ENCODE results near the gene SRSF1. TPM values are rescaled to one million over a fixed set of nuclear protein-coding genes. Genes with fewer than 3 reads are reported as not detected.
A peak's percentile ranks its signal among the peaks of the same experiment; 100 is the strongest.

Gene SRSF1
- total and polyA plus RNA-seq, 11 donors, result 48.2 to 129 (median 99.7) TPM

DNA sequence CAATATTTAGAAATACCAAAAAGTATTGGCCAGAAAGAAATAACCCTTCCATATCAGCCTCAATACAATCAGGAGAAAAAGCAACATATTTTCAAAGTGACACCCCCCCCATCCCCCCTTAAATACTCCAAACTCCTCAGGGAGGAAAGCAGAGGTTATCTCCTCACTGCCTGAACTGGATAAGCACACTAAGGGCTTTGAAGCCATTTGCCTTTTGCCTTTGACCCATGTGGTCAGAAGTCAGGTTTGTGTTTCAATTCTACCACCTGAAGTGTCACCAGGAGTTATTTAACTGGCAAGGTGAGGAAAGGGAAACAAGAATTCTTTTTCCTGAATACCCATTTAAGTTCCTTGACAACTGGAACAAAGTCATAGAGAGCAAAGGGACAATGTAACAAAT lies 15.5 kb downstream of the SRSF1 start:
- no peaks in the 10 kb centered on the region for H3K9me3 ChIP-seq
- no peaks in the 10 kb centered on the region for H3K27me3 ChIP-seq
- DNase-seq (no peak), ATAC-seq (no peak)
- H3K4me1 ChIP-seq, result peaks cover 0 to 69% (median 36%) of the 10 kb centered on the region in 12 donors
- peaks cover 0 to 6% (median 2%) of the 10 kb centered on the region in 9 donors for H3K36me3 ChIP-seq
- TF ChIP-seq, protein P1, sequence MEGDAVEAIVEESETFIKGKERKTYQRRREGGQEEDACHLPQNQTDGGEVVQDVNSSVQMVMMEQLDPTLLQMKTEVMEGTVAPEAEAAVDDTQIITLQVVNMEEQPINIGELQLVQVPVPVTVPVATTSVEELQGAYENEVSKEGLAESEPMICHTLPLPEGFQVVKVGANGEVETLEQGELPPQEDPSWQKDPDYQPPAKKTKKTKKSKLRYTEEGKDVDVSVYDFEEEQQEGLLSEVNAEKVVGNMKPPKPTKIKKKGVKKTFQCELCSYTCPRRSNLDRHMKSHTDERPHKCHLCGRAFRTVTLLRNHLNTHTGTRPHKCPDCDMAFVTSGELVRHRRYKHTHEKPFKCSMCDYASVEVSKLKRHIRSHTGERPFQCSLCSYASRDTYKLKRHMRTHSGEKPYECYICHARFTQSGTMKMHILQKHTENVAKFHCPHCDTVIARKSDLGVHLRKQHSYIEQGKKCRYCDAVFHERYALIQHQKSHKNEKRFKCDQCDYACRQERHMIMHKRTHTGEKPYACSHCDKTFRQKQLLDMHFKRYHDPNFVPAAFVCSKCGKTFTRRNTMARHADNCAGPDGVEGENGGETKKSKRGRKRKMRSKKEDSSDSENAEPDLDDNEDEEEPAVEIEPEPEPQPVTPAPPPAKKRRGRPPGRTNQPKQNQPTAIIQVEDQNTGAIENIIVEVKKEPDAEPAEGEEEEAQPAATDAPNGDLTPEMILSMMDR (IDR thresholded peaks at IDR 0.05), result no peak
- TF ChIP-seq POLR2A (IDR thresholded peaks at IDR 0.05), result no peak
- intact Hi-C loops (cut with DNase I), result loop anchor here in 2 of 10 donors (10.0 kb wide), 1 partner anchor 867 kb away; no protein-coding TSS in a partner anchor
- peak overlapping the region in 4 of 12 donors; percentile 3 to 98 (median 16) for H3K27ac ChIP-seq
- no peak overlapping the region for H3K4me3 ChIP-seq

GRCh38 chr17:57990037-57990436 lies 17.0 kb downstream of the SRSF1 start:
- no peak overlapping the region for H3K4me3 ChIP-seq
- peaks cover 0 to 4% (median 0%) of the 10 kb centered on the region in 9 donors for H3K36me3 ChIP-seq
- H3K9me3 ChIP-seq, result no peaks in the 10 kb centered on the region
- TF ChIP-seq POLR2A (IDR thresholded peaks at IDR 0.05), result no peak
- TF ChIP-seq, protein P1 (IDR thresholded peaks at IDR 0.05), result no peak
- H3K4me1 ChIP-seq, result peaks cover 0 to 76% (median 44%) of the 10 kb centered on the region in 12 donors
- WGBS, 4 donors, result 64 to 83% (median 78%) methylated on average over 2 of the region's 2 CpGs
- no peak for ATAC-seq
- H3K27ac ChIP-seq, result peak overlapping the region in 9 of 12 donors; percentile 91 to 99 (median 98)
- H3K27me3 ChIP-seq, result no peaks in the 10 kb centered on the region
- intact Hi-C loops (cut with DNase I), result loop anchor here in 2 of 10 donors (10.0 kb wide), 1 partner anchor 865 kb away; no protein-coding TSS in a partner anchor
- DNase-seq, result no peak

- Histone ChIP-seq H3K27me3 (no peaks in the 10 kb centered on the region), H3K4me3 (peak overlapping the region; percentile 15 to 92 (median 85)), H3K4me1 (peaks cover 0 to 78% (median 48%) of the 10 kb centered on the region in 12 donors), H3K27ac (peak overlapping the region; percentile 91 to 99 (median 97)), H3K36me3 (peaks cover 0 to 12% (median 0%) of the 10 kb centered on the region in 9 donors), H3K9me3 (no peaks in the 10 kb centered on the region)
- intact Hi-C loops (cut with DNase I), result loop anchor here in 8 of 10 donors (2.0 to 10.0 kb wide), 7 partner anchors 18 to 111 kb away; partner anchors contain the start of gene SRSF1 (in 1 of the 8)
- WGBS, 4 donors, result 0 to 4% (median 2%) methylated on average over 12 to 54 of the region's 54 CpGs
- peak in 1 of 2 donors; percentile 26 for TF ChIP-seq POLR2A (IDR thresholded peaks at IDR 0.05)
- TF ChIP-seq, protein P1 (IDR thresholded peaks at IDR 0.05), result peak in 2 of 12 donors; percentile 28 to 36
- ATAC-seq, result peak; percentile 75 to 85 (median 76)
- peak; percentile 77 to 87 (median 79) for DNase-seq
Observed at GRCh38 chr17:57988301-57989250, 18.5 kb downstream of the SRSF1 start.
